IPS-15b (cell line): ENCODE measurements around the gene DGAT2L6.

Experiments
- H3K27me3 ChIP-seq: one replicate; pipeline ENCODE4 v1.6.1; 2013; ENCODE audit warnings: low read length; ENCODE audit not compliant: control insufficient read depth, insufficient read depth
- H3K36me3 ChIP-seq: one replicate; pipeline ENCODE4 v1.6.1; 2013; ENCODE audit warnings: low read length; ENCODE audit not compliant: control insufficient read depth, insufficient read depth
- H3K4me1 ChIP-seq: one replicate; pipeline ENCODE4 v1.6.1; 2013; ENCODE audit warnings: mild to moderate bottlenecking, low read length; ENCODE audit not compliant: control insufficient read depth, insufficient read depth
- H3K4me3 ChIP-seq: one replicate; pipeline ENCODE4 v1.5.1; 2013; ENCODE audit warnings: low read depth, low read length
- H3K9ac ChIP-seq: one replicate; pipeline ENCODE4 v1.6.1; 2013; ENCODE audit warnings: low read depth, mild to moderate bottlenecking, low read length
- H3K9me3 ChIP-seq: one replicate; pipeline ENCODE4 v1.6.1; 2013; ENCODE audit warnings: mild to moderate bottlenecking, low read length; ENCODE audit not compliant: control insufficient read depth, insufficient read depth

Gene DGAT2L6

DNA sequence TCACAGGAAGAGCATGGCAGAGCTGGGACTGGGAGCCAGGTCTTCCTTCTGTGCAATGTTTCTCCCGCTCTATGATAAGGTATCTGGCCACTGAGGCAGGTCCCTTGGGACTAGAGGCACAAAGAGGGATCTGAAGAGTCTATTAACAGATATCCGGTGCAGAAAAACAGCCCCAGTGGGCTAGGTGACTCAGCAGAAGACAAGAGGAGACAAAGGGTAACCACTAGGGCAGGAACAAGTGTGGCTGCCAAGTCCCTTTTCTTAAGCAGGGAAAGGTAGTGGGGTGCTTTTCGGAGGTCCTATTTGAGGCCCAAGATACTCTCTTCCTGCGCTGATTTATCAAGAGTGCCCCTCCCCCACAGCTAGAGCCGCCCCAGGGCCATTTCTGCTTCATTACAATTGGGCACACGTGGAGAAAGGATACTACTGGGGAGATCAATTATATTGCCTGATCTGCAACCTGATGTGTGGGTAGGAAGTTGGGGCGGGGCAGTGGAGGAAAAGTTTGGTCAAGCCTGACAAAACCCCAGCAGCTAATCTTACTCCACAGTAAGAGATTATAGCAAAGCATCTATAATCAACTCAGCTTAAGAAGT lies at the start of gene DGAT2L6:
DGAT2L6 (plus strand) TSS at position 546 of the 596 bp plus-strand sequence. CDS start 100 bp downstream, outside the sequence.
- H3K9ac ChIP-seq, result no peak within 1 kb of the TSS
- peaks cover 6% of the 10 kb centered on the region for H3K4me1 ChIP-seq
- no peak within 1 kb of the TSS for H3K4me3 ChIP-seq
- H3K9me3 ChIP-seq, result no peaks in the 10 kb centered on the region
- H3K36me3 ChIP-seq, result peaks cover 4% of the 10 kb centered on the region
- no peaks in the 10 kb centered on the region for H3K27me3 ChIP-seq

DNA sequence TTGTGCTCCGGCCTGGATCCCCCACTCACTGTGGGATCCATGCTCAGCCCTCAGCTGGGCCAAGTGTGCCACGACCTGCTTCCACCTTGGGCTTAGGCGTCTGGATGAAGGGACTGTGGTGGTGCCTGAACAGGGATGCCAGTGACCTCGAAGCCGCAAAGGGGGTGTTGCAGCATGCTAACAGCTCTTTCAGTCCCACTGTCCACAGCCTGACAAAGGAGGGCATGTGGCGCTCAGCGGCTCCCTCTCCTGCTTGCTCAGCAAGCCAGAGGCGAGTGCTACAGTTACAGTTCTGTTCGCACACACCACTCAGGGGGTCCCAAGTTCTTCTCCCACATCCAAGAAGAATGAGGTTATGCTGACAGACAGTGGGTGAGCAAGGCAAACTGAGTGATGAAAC lies 49.2 kb upstream of the DGAT2L6 start:
- H3K9me3 ChIP-seq, result no peaks in the 10 kb centered on the region
- H3K36me3 ChIP-seq, result no peaks in the 10 kb centered on the region
- no peak overlapping the region for H3K4me3 ChIP-seq
- no peaks in the 10 kb centered on the region for H3K27me3 ChIP-seq
- no peak overlapping the region for H3K9ac ChIP-seq
- H3K4me1 ChIP-seq, result peaks cover 16% of the 10 kb centered on the region

DNA sequence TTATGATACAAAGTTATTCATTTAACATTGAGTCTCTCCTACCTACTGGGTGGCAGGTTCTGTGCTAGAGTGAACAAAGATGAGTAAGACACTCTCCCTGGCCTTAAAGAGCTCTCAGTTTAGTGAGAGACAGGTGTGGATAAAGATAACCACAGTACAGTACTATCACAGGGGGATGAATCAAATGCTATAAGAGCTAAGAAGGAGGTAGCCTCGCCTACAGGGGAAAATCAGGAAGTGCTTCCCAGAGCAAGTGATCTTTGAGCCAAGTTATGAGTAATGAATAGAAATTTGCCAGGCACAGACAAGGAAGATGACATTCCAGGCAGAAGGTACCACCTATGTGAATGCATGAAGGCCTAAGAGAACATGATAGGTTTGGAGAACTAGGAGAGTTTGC lies 47.5 kb upstream of the DGAT2L6 start:
- H3K27me3 ChIP-seq, result no peaks in the 10 kb centered on the region
- H3K4me3 ChIP-seq, result no peak overlapping the region
- no peaks in the 10 kb centered on the region for H3K36me3 ChIP-seq
- peaks cover 16% of the 10 kb centered on the region for H3K4me1 ChIP-seq
- no peaks in the 10 kb centered on the region for H3K9me3 ChIP-seq
- H3K9ac ChIP-seq, result no peak overlapping the region

DNA sequence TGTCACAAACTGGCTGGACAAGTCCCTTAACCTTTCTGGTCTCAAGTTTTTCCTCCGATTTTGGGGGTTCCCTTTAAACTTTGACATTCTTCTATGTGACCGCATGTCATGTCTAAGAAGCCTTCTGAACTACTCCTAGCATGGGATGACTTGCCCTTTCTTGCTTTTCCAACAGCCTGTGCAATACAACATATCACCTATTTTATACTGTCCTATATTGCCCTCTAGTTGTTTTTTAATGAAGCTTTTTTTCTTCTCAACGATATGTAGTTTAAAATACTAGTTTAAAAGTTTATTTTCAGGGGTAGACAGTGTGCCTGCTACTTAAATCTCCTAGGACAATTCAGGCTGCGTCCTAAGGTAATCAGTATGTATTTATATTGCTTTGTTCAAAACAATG lies 45.1 kb upstream of the DGAT2L6 start:
- H3K9ac ChIP-seq, result no peak overlapping the region
- no peaks in the 10 kb centered on the region for H3K36me3 ChIP-seq
- H3K4me1 ChIP-seq, result peaks cover 16% of the 10 kb centered on the region
- no peak overlapping the region for H3K4me3 ChIP-seq
- H3K9me3 ChIP-seq, result no peaks in the 10 kb centered on the region
- no peaks in the 10 kb centered on the region for H3K27me3 ChIP-seq

- Histone ChIP-seq H3K4me3 (peak overlapping the region; percentile 93), H3K9me3 (no peaks in the 10 kb centered on the region), H3K9ac (no peak overlapping the region), H3K27me3 (no peaks in the 10 kb centered on the region), H3K36me3 (no peaks in the 10 kb centered on the region), H3K4me1 (peaks cover 16% of the 10 kb centered on the region)
These were observed 44.4 kb upstream of the DGAT2L6 start for GRCh38 chrX:70132877-70133302.

DNA sequence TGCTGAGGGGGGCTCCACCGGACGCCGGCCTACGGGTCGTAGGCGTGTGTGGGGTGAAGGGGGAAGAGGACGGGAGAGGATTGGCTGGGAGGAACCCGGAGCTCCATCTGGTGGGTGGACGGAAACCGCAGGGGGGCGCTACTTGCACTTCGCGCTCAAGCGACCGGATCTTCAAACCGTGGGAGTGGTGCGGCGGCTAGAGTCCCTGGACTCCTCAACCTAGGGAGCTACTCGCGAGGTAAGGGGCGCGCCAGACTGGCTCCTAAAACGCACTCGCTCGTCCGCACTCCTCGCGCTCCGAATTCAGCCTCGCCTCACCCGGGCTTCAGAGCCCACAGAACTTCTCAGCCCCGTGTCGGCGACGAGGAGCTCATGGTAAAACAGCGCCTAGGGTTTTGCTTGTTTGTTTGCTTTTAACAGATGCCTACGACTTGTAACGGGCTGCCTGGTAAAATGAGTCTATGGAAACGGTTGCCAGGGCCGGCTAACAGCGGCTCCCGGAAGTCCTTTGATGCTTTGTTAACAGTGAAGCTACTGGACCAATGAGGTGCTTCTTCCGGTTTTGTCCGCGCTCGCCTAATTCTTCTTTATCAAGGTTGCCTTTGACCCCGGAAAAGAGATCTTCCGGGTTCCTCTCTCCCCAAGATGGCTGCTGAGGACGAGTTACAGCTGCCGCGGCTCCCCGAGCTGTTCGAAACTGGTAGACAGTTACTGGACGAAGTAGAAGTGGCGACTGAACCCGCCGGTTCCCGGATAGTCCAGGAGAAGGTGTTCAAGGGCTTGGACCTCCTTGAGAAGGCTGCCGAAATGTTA lies 43.8 kb upstream of the DGAT2L6 start, which contains the start of gene IGBP1:
IGBP1 (plus strand) TSS at position 145 of the 813 bp plus-strand sequence; CDS start at position 646, 501 bp downstream.
- Histone ChIP-seq H3K4me3 (peak within 1 kb of the TSS; percentile 93), H3K9ac (peak within 1 kb of the TSS; percentile 79), H3K4me1 (peaks cover 11% of the 10 kb centered on the region), H3K9me3 (no peaks in the 10 kb centered on the region), H3K36me3 (no peaks in the 10 kb centered on the region), H3K27me3 (no peaks in the 10 kb centered on the region)

DNA sequence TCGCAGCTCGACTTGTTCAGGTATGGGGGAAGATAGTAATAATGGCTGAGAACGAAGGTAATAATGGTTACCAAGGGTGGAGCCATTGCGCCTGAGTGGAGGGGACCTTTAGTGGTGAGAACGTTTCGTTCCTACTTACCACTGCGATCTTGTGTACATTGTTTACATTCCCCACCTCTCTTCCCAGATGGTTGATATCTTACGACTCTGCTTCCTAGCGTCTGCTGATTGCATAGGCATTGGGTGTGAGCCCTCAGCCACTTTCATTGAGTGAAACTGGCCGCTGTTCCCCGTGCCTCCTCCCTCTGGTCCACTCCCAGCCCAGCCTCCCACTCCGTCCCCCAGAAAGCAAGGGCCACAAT lies 43.2 kb upstream of the DGAT2L6 start:
- H3K4me3 ChIP-seq, result peak overlapping the region; percentile 93
- no peaks in the 10 kb centered on the region for H3K27me3 ChIP-seq
- H3K9ac ChIP-seq, result peak overlapping the region; percentile 79
- no peaks in the 10 kb centered on the region for H3K9me3 ChIP-seq
- peaks cover 7% of the 10 kb centered on the region for H3K4me1 ChIP-seq
- H3K36me3 ChIP-seq, result no peaks in the 10 kb centered on the region

DNA sequence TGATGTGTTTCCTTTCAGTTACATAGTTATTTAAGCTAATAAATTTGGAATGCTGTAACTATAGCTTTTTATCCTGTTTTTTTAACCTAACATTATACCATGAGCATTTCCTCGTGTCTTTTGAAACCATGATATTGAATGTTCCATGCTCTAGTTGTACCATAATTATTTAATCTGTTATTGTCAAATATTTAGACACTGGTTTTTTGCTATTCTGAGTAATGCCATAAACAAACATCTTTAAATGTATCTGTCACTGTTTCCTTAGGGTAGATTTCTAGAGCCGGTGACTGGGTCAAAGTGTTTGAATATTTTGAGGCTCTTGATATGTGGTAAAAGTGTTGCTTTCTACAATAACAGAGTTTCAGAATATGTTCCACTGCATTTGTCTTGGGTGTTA lies 38.7 kb upstream of the DGAT2L6 start:
- Histone ChIP-seq H3K4me3 (no peak overlapping the region), H3K9ac (no peak overlapping the region), H3K9me3 (no peaks in the 10 kb centered on the region), H3K27me3 (no peaks in the 10 kb centered on the region), H3K36me3 (no peaks in the 10 kb centered on the region), H3K4me1 (no peaks in the 10 kb centered on the region)

DNA sequence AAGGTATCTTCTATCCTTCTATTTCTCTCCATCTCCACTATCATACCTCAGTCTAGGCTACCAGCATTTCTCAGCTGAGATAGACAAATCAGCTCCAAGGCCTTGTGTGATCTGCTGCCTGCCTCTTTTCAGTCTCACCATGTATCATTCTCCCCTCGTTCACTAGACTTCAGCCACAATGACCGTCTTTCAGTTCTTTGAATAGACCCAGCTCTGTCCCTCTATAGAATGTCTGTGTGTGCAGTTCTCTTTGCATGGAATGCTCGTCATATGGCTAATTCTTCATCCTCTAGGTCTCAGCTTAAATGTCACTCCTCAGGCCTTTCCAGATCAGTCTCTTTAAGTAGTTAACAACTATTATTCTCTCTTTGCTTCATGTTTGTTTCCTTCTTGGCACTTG lies 37.5 kb upstream of the DGAT2L6 start:
- no peaks in the 10 kb centered on the region for H3K27me3 ChIP-seq
- H3K4me3 ChIP-seq, result no peak overlapping the region
- no peaks in the 10 kb centered on the region for H3K4me1 ChIP-seq
- no peaks in the 10 kb centered on the region for H3K9me3 ChIP-seq
- no peaks in the 10 kb centered on the region for H3K36me3 ChIP-seq
- H3K9ac ChIP-seq, result no peak overlapping the region

- no peaks in the 10 kb centered on the region for H3K36me3 ChIP-seq
- no peak overlapping the region for H3K4me3 ChIP-seq
These were observed 35.9 kb upstream of the DGAT2L6 start for GRCh38 chrX:70141373-70141772.

DNA sequence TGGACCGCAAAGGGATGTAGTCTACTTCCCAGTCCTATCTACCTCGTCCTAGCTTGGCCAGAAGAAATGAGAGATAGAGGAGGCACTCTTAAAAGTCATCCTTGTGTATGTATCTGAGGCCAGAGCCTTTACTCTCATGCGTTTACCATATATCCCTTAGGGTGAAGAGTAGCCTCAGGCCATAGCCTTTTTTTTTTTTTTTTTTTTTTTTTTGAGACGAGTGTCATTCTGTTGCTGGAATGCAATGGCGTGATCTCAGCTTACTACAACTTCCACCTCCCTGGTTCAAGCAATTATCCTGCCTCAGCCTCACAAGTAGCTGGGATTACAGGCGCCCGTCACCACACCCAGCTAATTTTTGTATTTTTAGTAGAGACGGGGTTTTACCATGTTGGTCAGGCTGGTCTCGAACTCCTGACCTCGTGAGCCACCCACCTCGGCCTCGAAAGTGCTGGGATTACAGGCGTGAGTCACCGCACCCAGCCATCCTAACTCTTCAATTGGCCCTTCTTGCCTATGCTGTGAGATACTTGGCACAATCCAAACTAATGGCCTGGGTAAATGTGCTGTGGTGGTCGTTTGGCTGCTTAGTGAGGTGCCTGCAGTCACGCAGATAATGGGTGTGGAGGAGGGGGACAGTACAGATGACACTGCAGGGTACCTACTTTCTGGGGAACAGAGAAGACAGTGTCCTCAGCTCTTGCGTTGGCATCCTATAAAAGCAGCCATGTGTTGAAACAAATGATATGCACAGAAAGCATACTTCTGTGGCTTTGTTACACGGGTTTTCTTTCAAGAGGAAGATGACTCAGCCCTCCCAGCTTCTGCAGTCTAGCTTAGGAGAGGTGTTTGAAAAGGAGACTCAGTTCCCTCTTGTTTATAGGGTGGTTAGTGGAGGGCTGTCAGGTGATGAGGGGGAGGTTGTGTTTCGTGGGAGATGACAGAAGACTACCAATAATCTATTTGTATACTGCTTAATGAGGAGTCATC lies 10.4 kb upstream of the DGAT2L6 start:
- no peak overlapping the region for H3K4me3 ChIP-seq
- H3K9me3 ChIP-seq, result no peaks in the 10 kb centered on the region
- H3K36me3 ChIP-seq, result peaks cover 3% of the 10 kb centered on the region
- H3K9ac ChIP-seq, result no peak overlapping the region
- H3K4me1 ChIP-seq, result peaks cover 19% of the 10 kb centered on the region
- H3K27me3 ChIP-seq, result no peaks in the 10 kb centered on the region

More at GRCh38 chrX:70141373-70141772, 35.9 kb upstream of the DGAT2L6 start:
- Histone ChIP-seq H3K9me3 (no peaks in the 10 kb centered on the region), H3K4me1 (no peaks in the 10 kb centered on the region), H3K9ac (no peak overlapping the region), H3K27me3 (no peaks in the 10 kb centered on the region)
